ENCODE results near the gene MACROD2.

DNA sequence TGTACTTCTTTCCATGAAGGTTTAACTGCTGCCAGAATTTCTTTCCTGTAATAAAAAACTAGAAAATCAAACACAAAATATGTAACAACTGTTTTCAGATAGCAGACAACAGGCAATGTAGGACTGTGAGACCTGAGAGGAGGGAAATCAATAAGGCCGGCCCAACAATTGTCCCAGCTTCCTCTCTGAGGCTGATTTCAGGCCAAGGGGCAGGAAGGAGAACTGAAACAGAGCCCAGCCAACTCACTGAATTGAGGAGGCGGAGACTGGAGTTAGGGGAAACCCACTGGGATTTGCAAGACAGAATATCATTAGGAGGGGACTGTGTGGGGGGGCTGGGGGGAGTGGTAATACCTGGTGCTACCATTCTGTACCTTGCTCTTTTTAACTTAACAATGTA is 299.9 kb downstream of the MACROD2 start:
- TF ChIP-seq, protein P1, sequence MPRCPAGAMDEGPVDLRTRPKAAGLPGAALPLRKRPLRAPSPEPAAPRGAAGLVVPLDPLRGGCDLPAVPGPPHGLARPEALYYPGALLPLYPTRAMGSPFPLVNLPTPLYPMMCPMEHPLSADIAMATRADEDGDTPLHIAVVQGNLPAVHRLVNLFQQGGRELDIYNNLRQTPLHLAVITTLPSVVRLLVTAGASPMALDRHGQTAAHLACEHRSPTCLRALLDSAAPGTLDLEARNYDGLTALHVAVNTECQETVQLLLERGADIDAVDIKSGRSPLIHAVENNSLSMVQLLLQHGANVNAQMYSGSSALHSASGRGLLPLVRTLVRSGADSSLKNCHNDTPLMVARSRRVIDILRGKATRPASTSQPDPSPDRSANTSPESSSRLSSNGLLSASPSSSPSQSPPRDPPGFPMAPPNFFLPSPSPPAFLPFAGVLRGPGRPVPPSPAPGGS (IDR thresholded peaks at IDR 0.05) = no peak
- TF ChIP-seq, protein P2, sequence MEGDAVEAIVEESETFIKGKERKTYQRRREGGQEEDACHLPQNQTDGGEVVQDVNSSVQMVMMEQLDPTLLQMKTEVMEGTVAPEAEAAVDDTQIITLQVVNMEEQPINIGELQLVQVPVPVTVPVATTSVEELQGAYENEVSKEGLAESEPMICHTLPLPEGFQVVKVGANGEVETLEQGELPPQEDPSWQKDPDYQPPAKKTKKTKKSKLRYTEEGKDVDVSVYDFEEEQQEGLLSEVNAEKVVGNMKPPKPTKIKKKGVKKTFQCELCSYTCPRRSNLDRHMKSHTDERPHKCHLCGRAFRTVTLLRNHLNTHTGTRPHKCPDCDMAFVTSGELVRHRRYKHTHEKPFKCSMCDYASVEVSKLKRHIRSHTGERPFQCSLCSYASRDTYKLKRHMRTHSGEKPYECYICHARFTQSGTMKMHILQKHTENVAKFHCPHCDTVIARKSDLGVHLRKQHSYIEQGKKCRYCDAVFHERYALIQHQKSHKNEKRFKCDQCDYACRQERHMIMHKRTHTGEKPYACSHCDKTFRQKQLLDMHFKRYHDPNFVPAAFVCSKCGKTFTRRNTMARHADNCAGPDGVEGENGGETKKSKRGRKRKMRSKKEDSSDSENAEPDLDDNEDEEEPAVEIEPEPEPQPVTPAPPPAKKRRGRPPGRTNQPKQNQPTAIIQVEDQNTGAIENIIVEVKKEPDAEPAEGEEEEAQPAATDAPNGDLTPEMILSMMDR (IDR thresholded peaks at IDR 0.05) = no peak
- TF ChIP-seq, protein P3, sequence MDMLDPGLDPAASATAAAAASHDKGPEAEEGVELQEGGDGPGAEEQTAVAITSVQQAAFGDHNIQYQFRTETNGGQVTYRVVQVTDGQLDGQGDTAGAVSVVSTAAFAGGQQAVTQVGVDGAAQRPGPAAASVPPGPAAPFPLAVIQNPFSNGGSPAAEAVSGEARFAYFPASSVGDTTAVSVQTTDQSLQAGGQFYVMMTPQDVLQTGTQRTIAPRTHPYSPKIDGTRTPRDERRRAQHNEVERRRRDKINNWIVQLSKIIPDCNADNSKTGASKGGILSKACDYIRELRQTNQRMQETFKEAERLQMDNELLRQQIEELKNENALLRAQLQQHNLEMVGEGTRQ (IDR thresholded peaks at IDR 0.05) = no peak
- no peak for TF ChIP-seq PHF8 (IDR thresholded peaks at IDR 0.05; ENCODE audit: borderline replicate concordance, low read depth)
- TF ChIP-seq, protein P4, sequence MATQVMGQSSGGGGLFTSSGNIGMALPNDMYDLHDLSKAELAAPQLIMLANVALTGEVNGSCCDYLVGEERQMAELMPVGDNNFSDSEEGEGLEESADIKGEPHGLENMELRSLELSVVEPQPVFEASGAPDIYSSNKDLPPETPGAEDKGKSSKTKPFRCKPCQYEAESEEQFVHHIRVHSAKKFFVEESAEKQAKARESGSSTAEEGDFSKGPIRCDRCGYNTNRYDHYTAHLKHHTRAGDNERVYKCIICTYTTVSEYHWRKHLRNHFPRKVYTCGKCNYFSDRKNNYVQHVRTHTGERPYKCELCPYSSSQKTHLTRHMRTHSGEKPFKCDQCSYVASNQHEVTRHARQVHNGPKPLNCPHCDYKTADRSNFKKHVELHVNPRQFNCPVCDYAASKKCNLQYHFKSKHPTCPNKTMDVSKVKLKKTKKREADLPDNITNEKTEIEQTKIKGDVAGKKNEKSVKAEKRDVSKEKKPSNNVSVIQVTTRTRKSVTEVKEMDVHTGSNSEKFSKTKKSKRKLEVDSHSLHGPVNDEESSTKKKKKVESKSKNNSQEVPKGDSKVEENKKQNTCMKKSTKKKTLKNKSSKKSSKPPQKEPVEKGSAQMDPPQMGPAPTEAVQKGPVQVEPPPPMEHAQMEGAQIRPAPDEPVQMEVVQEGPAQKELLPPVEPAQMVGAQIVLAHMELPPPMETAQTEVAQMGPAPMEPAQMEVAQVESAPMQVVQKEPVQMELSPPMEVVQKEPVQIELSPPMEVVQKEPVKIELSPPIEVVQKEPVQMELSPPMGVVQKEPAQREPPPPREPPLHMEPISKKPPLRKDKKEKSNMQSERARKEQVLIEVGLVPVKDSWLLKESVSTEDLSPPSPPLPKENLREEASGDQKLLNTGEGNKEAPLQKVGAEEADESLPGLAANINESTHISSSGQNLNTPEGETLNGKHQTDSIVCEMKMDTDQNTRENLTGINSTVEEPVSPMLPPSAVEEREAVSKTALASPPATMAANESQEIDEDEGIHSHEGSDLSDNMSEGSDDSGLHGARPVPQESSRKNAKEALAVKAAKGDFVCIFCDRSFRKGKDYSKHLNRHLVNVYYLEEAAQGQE (IDR thresholded peaks at IDR 0.05) = no peak
- TF ChIP-seq MAZ (IDR thresholded peaks at IDR 0.05; ENCODE audit: borderline replicate concordance, low read depth, low read length) = no peak
- no peak for TF ChIP-seq POLR2A (IDR thresholded peaks at IDR 0.05; ENCODE audit: low read length)
- TF ChIP-seq RAD21 (conservative IDR thresholded peaks at IDR 0.05 in 1 of 2, IDR thresholded peaks at IDR 0.05 in 1 of 2) = no peak

Data from A549 (cell line).